Activated CD8-positive, alpha-beta memory T cell treated with anti-CD3 and anti-CD28 coated beads for 4 hours (primary cell): ENCODE measurements around the gene CAV3.
"Not testable (repeated sequence)": the region's sequence is repeated elsewhere in the genome, so short reads cannot be mapped to it uniquely, and the experiment has no call there.

Experiments
- DNase-seq, 2 donors: peaks; one replicate each; pipeline ENCODE4 v3.0.0-alpha.2; 2020; ENCODE audit warnings: low read depth in 2 of 2

CAV3 gene

GRCh38 chr3:8733332-8734094, at the start of gene CAV3:
TSS of gene CAV3 (plus strand) at chr3:8733802. CDS start at chr3:8733877, 75 bp downstream.
- DNase-seq: no peak

DNA sequence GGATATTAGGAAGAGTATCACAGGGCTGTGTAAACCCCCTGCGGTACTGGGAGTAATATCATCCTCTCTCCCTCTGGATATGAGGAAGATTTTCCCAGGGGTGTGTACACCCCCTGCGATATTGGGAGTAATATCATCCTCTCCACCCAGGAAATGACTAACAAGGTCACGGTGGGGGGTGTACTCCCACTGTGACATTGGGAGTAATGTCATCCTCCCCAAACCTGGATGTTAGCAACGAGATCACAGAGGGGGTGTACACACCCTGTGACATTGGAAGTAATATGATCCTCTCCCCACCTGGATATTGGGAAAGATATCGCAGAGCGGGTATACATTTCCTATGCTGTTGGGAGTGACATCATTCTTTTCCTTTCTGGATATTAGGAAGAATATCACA, 48.6 kb upstream of the CAV3 start:
- DNase-seq: not testable (repeated sequence)

DNA sequence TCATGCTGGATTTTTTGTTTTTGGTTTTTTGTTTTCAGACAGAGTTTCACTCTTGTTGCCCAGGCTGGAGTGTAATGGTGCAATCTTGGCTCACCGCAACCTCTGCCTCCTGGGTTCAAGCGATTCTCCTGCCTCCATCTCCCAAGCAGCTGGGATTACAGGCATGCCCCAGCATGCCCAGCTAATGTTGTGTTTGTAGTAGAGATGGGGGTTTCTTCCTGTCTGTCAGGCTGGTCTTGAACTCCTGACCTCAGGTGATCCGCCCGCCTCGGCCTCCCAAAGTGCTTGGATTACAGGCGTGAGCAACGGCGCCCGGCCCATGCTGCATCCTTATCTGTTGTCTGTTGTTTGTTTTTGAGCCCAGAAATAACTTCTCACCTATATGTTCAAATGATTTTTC, 42.3 kb upstream of the CAV3 start:
- not testable (repeated sequence) for DNase-seq

GRCh38 chr3:8702560-8702959, 31.0 kb upstream of the CAV3 start:
- no peak for DNase-seq

- DNase-seq: no peak
Observed at GRCh38 chr3:8705575-8705974, 28.0 kb upstream of the CAV3 start.

GRCh38 chr3:8709287-8709686, 24.3 kb upstream of the CAV3 start:
- no peak for DNase-seq

DNA sequence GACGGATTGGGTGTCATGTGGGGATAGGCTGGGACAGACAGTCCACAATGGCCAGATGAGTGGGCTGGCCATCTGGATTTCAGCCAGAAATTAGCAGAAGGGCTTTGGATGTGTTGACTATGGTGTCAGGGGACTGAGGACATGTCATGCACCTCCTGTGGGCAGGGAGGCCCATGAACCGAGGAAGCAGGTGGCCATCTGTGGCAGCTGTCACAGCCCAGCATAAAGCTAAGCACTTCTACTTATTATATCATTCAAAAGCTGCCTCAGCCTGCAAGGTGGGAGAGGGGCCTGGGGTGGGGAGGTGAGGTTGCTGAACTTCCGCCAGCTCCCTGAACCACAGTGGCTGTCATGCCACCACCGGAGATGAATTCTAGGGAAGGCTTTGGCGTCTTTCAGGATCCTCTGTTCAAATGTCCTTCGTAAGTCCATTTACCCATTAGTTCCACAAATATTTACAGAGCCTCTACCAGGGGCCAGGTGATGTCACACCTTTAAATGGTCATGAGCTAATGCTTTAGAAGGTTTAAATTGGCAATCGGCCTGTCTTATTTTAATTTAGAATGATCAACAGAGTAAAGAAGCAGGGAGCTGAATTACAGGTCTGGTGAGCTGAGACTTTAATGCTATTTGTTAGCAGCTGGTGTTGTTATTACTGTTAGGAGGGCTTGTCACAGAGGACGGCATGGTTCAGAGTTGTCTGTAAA, 23.6 kb upstream of the CAV3 start:
- DNase-seq: no peak

- DNase-seq: no peak
Observed at GRCh38 chr3:8712045-8712907, 21.3 kb upstream of the CAV3 start.

DNA sequence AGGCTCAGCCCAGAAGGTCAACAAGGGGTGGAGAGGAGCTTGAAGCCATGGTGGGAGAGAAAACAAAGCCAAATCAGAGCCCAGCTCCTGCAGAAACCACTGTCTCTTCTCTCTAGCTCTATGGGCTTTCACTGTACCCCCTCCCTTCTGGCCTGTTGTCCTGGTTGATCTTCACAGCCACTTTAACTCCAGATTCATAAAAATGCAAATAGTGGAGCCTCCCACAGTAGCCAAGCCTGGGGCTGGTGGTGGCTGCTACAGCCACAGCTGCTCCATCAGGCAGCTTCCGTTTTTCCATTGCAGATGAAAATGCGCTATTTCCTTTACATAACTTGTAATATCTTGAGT, 20.7 kb upstream of the CAV3 start:
- no peak for DNase-seq

DNA sequence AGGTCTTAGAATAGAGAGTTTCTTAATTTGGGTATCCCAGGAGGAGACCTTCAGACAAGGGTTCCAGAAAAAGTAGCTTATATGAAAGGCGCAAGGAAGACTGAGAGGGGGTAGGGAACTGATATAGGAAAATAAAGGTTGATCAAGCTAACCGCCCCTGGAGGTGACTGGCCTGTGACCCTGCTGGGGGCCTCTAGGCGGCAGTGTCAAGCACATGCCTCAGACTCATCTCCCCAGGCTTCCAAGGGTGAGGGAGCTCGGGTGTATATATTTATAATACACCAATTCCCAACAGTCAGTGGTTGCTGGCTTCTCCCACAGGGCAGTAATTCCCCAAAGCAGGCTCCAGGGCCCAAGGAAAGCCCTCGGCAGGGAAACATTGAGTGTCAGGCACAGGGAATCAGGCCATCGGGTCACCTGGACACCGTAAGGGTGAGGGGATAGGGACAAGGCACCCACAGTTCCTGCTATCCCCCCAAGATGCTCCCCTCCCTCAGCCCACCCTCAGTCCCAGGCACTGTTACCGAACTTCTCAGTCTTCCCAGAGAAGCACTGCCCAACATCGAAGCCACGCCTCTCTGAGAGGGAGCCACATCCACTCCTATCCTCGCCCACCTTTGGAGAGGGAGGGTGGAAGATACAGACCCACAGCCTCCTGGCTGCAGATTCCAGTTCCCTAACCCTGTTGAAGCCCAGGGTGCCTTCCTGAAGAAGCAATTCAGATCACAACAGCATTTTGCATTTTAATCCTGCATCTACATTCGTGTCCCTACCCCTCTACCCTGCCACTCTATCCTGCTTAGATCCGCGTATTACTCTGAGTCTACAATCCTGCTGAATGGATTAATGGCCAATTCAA, 19.5 kb upstream of the CAV3 start:
- no peak for DNase-seq

DNA sequence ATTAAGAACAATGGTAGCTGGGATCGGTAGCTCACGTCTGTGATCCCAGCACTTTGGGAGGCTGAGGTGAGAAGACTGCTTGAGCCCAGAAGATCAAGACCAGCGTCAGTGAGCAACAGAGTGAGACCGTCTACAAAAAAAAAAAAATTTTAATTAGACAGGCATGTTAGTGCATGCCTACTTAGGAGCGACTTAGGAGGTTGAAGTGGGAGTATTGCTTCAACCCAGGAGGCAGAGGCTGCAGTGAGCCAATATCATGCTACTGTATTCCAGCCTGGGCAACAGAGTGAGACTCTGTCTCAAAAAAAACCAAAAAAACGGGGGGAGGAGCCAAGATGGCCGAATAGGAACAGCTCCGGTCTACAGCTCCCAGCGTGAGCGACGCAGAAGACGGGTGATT, 17.8 kb upstream of the CAV3 start:
- not testable (repeated sequence) for DNase-seq

DNA sequence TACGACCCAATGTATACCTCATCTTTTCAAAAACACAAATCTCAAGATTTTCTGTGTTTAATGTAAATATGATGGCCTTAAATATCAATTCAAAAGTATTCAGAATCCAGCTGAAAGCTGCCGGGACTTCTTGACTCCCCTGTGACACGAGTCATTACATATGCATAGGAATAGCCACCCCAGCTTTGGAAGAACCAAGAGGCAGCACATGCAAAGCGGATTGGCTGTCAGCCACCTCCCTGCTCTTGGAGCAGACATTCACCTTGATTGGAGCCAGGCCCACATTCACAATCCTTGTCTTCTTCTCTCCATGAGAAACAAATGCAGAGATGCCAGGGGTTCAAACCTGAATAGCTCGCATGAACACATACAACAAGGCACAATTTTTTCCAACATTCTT, 10.8 kb upstream of the CAV3 start:
- no peak for DNase-seq

GRCh38 chr3:8723612-8724011, 10.0 kb upstream of the CAV3 start:
- no peak for DNase-seq

GRCh38 chr3:8724108-8724752, 9.4 kb upstream of the CAV3 start:
- DNase-seq: no peak

DNA sequence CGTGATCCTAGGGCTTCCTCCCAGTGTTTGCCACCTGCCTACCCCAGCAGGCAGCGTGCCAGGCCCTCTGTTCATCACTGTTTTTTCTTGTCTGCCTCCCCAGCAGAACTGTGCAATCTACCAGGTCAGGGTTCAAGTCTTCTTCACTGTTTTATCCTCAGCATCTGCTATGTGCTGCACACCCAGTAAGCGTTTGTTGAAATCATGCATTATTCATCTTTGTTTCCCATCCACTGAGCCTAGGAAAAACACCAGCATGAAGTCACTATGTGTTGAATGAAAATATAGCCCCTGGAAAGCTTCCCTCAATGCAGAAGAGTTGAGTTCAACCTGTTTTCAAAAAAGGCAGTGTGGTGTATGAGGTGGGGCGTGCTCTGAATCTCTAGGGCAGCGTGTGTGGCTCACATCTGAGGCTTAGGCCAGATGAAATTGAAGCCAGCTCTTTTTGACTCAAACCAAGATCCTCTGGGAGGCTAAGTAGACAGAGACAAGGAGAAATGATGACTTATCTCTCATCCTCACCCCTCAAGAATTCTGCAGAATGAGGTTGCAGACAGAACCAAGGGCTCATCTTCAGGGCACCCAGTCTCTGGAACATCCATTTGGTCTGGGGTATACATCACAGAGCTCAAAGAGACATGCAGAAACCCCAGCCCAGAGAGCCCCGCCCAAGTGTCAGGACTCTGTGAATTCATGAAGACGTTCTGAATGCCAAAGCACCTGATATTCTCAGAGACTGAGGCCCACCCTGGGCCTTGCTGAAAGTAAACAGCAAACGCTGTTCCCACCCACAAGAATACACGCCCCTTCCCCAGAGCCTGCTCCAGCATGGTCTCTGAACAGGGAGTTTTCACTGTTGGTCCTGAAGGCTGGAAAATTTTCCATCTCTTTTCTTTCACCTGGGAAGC, 5.7 kb upstream of the CAV3 start:
- no peak for DNase-seq

DNA sequence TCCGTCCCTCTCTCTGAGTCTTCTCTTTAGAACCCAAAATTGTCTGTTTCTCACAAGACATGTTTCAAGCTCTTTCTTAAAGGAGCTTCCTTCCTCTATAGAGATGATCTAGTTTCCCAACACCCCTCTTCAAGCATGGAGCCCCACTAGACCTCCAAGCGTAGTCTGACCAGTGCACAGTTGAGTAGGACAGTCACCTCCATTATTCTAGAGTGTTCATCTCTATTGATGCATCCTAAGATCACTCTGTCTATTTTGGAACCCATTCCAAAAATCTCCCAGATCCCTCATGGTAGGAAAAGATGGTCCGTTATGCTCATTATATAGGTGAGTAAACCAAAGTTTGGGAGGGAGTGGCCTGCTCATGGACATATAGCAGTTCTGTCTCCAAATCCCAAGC, 4.1 kb upstream of the CAV3 start:
- no peak for DNase-seq

- DNase-seq: no peak
Observed at GRCh38 chr3:8730656-8731055, 2.9 kb upstream of the CAV3 start.

DNA sequence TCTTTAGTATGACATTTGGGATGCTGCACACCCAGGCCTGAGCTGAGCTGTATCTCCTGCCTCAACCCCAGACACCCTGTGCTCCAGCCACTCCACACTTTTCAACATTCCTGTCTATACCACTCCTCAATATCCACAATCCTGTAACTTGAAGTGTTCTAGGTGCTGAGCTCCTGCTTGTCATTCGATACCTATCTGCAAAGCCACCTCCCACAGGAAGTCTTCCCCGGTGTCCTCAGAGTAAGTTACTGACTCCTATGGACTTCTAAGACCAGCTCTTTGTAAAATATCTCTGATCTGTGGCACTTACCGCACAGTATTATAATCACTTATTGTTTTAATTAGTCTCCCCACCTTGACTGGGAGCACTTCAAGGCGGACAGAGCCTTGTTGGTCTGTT, 1.2 kb upstream of the CAV3 start:
- no peak for DNase-seq

DNA sequence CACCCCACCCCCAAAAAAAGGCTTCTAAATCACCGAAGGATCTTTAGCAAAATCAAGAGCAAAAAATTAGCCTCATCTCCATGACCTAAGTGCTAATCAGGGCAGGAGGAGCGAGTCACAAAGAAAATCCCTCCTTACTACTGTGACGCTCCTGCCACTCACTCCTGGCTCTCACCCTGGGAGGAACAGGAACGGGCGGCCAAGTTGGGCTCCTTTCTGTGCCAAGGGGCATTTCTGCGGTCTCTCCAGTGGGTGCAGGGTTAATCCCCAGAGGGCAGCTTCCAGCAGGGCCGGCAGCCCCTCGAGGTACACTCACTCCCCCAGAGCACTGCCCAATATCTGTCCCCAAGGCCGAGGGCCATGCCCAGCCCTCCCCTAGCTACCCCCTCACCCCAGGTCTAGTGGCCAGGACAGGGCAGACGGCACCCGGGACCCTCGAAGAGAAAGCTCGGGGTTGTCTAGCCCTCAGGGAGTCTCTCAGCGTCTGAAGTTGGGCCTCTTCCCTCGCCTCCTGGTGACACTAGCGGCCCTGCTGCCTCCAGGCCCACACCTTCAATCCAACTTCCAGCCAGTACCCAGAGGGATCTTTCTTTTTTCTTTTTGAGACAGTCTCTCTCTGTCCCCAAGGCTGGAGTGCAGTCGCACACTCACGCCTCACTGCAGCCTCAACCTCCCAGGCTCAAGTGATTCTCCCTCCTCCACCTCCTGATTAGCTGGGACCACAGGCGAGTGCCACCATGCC, 706 bp downstream of the CAV3 start:
- no peak for DNase-seq
